Fibroblast of lung (primary cell): ENCODE measurements around the gene TEX55. TPM values are rescaled to one million over a fixed set of nuclear protein-coding genes. Genes with fewer than 3 reads are reported as not detected.
A peak's percentile ranks its signal among the peaks of the same experiment; 100 is the strongest.

Source experiments
- DNase-seq, 2 donors: peaks; one replicate each; pipeline versions ENCODE4 v3.0.0 to v3.0.0-alpha.2; 2010; ENCODE audit warnings: low read depth in 2 of 2
- H2AFZ ChIP-seq: 2 replicates; pipeline ENCODE4 v1.5.1; 2012; ENCODE audit warnings: low read length, control low read depth, inconsistent platforms
- H3K27ac ChIP-seq: 2 replicates; pipeline ENCODE4 v1.5.1; 2011; ENCODE audit warnings: low read length, control low read depth; ENCODE audit not compliant: insufficient read depth
- H3K27me3 ChIP-seq: 2 replicates; pipeline ENCODE4 v1.5.1; 2011; ENCODE audit warnings: mild to moderate bottlenecking, low read length; ENCODE audit not compliant: control insufficient read depth, insufficient read depth
- H3K36me3 ChIP-seq: 2 replicates; pipeline ENCODE4 v1.5.1; 2011; ENCODE audit warnings: low read length; ENCODE audit not compliant: control insufficient read depth, insufficient read depth
- H3K4me1 ChIP-seq: 2 replicates; pipeline ENCODE4 v1.5.1; 2011; ENCODE audit warnings: low read length; ENCODE audit not compliant: control insufficient read depth, insufficient read depth; ENCODE audit errors: extremely low read depth
- H3K4me2 ChIP-seq: 2 replicates; pipeline ENCODE4 v1.5.1; 2011; ENCODE audit warnings: low read length, control low read depth; ENCODE audit not compliant: insufficient read depth; ENCODE audit errors: extremely low read depth
- H3K4me3 ChIP-seq, 4 experiments: fragments of 200-600 bp in 1 of 4; sonication (generic) in 1 of 4; replicated peaks in 1 of 4; 2 replicates each; pipeline ENCODE4 v1.5.1; 2011 to 2016; ENCODE audit warnings: low read length in 4 of 4, low read depth in 3 of 4, mild to moderate bottlenecking in 3 of 4, control low read depth in 2 of 4, inconsistent platforms in 1 of 4, mixed read lengths in 1 of 4; ENCODE audit not compliant: insufficient read depth in 1 of 4; ENCODE audit errors: control extremely low read depth in 1 of 4
- H3K79me2 ChIP-seq: 2 replicates; pipeline ENCODE4 v1.5.1; 2012; ENCODE audit warnings: mild to moderate bottlenecking, low read length, inconsistent platforms; ENCODE audit not compliant: control insufficient read depth, insufficient read depth
- H3K9ac ChIP-seq: 2 replicates; pipeline ENCODE4 v1.5.1; 2011; ENCODE audit warnings: mild to moderate bottlenecking, low read length, control low read depth; ENCODE audit not compliant: insufficient read depth
- H3K9me3 ChIP-seq: 2 replicates; pipeline ENCODE4 v1.5.1; 2012; ENCODE audit warnings: low read depth, low read length; ENCODE audit not compliant: control insufficient read depth, insufficient read depth
- H4K20me1 ChIP-seq: 2 replicates; pipeline ENCODE4 v1.5.1; 2011; ENCODE audit warnings: low read length; ENCODE audit not compliant: control insufficient read depth, insufficient read depth; ENCODE audit errors: extremely low read depth
- EZH2 ChIP-seq: IDR thresholded peaks from 2 replicates; pipeline ENCODE4 v1.5.1; 2012; ENCODE audit warnings: low read length, control low read depth, mild to moderate bottlenecking; ENCODE audit errors: missing control alignments
- polyA plus RNA-seq, 2 donors: library from polyadenylated mRNA; depleted of rRNA in 1 of 2; stranded (reverse) in 1 of 2; unstranded in 1 of 2; fragments of >200 nt; gene quantifications; 2 replicates each; pipeline ENCODE4 v1.2.1, GENCODE V29; 2011 to 2012; ENCODE audit warnings: missing spikeins in 1 of 2
- total RNA-seq: library from RNA; depleted of rRNA; stranded (reverse); fragments of >200 nt; gene quantifications from 2 replicates; pipeline ENCODE4 v1.2.1, GENCODE V29; 2014
- TF ChIP-seq, protein P1 (sequence below), 2 donors: IDR thresholded peaks in 1 of 2; conservative IDR thresholded peaks in 1 of 2; 1 replicate in 1 of 2; 2 replicates in 1 of 2; pipeline ENCODE4 v1.5.1; 2011 to 2012; ENCODE audit warnings: low read length in 2 of 2, control low read depth in 1 of 2, inconsistent platforms in 1 of 2, low read depth in 1 of 2, mild to moderate bottlenecking in 1 of 2

TEX55 gene
- total and polyA plus RNA-seq, 2 donors (not counting 1 experiment from before 2014, with no cell fraction given) = not detected

GRCh38 chr3:119176778-119177177 is 30.8 kb downstream of the TEX55 start:
- Histone ChIP-seq H3K4me2 (no peak overlapping the region), H4K20me1 (no peaks in the 10 kb centered on the region), H3K4me1 (no peaks in the 10 kb centered on the region), H3K27me3 (peaks cover 6% of the 10 kb centered on the region), H3K36me3 (no peaks in the 10 kb centered on the region), H3K27ac (no peak overlapping the region), H3K9me3 (no peaks in the 10 kb centered on the region), H3K4me3 (no peak overlapping the region), H3K9ac (no peak overlapping the region), H2AFZ (no peak overlapping the region), H3K79me2 (no peaks in the 10 kb centered on the region)
- DNase-seq = no peak
- no peak for TF ChIP-seq EZH2
- TF ChIP-seq, protein P1, sequence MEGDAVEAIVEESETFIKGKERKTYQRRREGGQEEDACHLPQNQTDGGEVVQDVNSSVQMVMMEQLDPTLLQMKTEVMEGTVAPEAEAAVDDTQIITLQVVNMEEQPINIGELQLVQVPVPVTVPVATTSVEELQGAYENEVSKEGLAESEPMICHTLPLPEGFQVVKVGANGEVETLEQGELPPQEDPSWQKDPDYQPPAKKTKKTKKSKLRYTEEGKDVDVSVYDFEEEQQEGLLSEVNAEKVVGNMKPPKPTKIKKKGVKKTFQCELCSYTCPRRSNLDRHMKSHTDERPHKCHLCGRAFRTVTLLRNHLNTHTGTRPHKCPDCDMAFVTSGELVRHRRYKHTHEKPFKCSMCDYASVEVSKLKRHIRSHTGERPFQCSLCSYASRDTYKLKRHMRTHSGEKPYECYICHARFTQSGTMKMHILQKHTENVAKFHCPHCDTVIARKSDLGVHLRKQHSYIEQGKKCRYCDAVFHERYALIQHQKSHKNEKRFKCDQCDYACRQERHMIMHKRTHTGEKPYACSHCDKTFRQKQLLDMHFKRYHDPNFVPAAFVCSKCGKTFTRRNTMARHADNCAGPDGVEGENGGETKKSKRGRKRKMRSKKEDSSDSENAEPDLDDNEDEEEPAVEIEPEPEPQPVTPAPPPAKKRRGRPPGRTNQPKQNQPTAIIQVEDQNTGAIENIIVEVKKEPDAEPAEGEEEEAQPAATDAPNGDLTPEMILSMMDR (conservative IDR thresholded peaks at IDR 0.05 in 1 of 2, IDR thresholded peaks at IDR 0.05 in 1 of 2; ENCODE audit: low read depth in 1 of 2, low read length in 2 of 2) = no peak

- Histone ChIP-seq H3K9ac (no peak overlapping the region), H3K4me1 (no peaks in the 10 kb centered on the region), H4K20me1 (no peaks in the 10 kb centered on the region), H2AFZ (no peak overlapping the region), H3K79me2 (no peaks in the 10 kb centered on the region), H3K27me3 (peaks cover 5% of the 10 kb centered on the region), H3K4me2 (no peak overlapping the region), H3K36me3 (no peaks in the 10 kb centered on the region), H3K9me3 (no peaks in the 10 kb centered on the region), H3K4me3 (no peak overlapping the region), H3K27ac (no peak overlapping the region)
- no peak for DNase-seq
- no peak for TF ChIP-seq EZH2
- TF ChIP-seq, protein P1 (conservative IDR thresholded peaks at IDR 0.05 in 1 of 2, IDR thresholded peaks at IDR 0.05 in 1 of 2; ENCODE audit: low read depth in 1 of 2, low read length in 2 of 2) = no peak
These were observed 31.4 kb downstream of the TEX55 start for GRCh38 chr3:119177321-119177720.

- Histone ChIP-seq H3K27ac (no peak overlapping the region), H3K4me3 (no peak overlapping the region), H2AFZ (no peak overlapping the region), H4K20me1 (no peaks in the 10 kb centered on the region), H3K79me2 (no peaks in the 10 kb centered on the region), H3K4me2 (no peak overlapping the region), H3K4me1 (no peaks in the 10 kb centered on the region), H3K9ac (no peak overlapping the region), H3K36me3 (no peaks in the 10 kb centered on the region), H3K27me3 (no peaks in the 10 kb centered on the region), H3K9me3 (no peaks in the 10 kb centered on the region)
- DNase-seq = peak in 1 of 2 donors; percentile 56
- no peak for TF ChIP-seq EZH2
- TF ChIP-seq, protein P1 (conservative IDR thresholded peaks at IDR 0.05 in 1 of 2, IDR thresholded peaks at IDR 0.05 in 1 of 2; ENCODE audit: low read depth in 1 of 2, low read length in 2 of 2) = no peak
These were observed 35.8 kb downstream of the TEX55 start for GRCh38 chr3:119181765-119182164.
